GM18526 (cell line): ENCODE results near the gene ERVK3-1.
A peak's percentile ranks its signal among the peaks of the same experiment; 100 is the strongest.

Source experiments
- POLR2A ChIP-seq: IDR thresholded peaks from 3 replicates; pipeline ENCODE4 v1.6.1; 2011; ENCODE audit not compliant: insufficient read length; ENCODE audit errors: extremely low read depth

The ERVK3-1 gene

GRCh38 chr19:58305065-58305931, at the start of gene ERVK3-1:
TSS of gene ERVK3-1 (plus strand) at chr19:58305377. CDS start at chr19:58312169, 6,792 bp downstream.
- TF ChIP-seq POLR2A = peak; percentile 97

GRCh38 chr19:58261600-58261967, 43.6 kb upstream of the ERVK3-1 start:
- no peak for TF ChIP-seq POLR2A

GRCh38 chr19:58261968-58262921, 42.9 kb upstream of the ERVK3-1 start:
- TF ChIP-seq POLR2A = no peak

- no peak for TF ChIP-seq POLR2A
Measured at GRCh38 chr19:58262922-58263296, 42.3 kb upstream of the ERVK3-1 start.

- no peak for TF ChIP-seq POLR2A
Measured at GRCh38 chr19:58265100-58265499, 40.1 kb upstream of the ERVK3-1 start.

- TF ChIP-seq POLR2A = no peak
Measured at GRCh38 chr19:58268344-58268743, 36.8 kb upstream of the ERVK3-1 start.

- no peak for TF ChIP-seq POLR2A
Measured at GRCh38 chr19:58274771-58275201, 30.4 kb upstream of the ERVK3-1 start.

- no peak for TF ChIP-seq POLR2A
Measured at GRCh38 chr19:58275564-58275963, 29.6 kb upstream of the ERVK3-1 start.

GRCh38 chr19:58277197-58277596, 28.0 kb upstream of the ERVK3-1 start:
- TF ChIP-seq POLR2A = no peak

- no peak for TF ChIP-seq POLR2A
Measured at GRCh38 chr19:58277748-58278540, 27.2 kb upstream of the ERVK3-1 start.

- TF ChIP-seq POLR2A = peak; percentile 74
Measured at GRCh38 chr19:58278541-58279041, 26.6 kb upstream of the ERVK3-1 start, which contains the start of gene ZNF8. TSS of gene ZNF8 (plus strand) at chr19:58278955. CDS start at chr19:58279082, 127 bp downstream.

GRCh38 chr19:58279042-58279924, 25.9 kb upstream of the ERVK3-1 start:
- TF ChIP-seq POLR2A = no peak

GRCh38 chr19:58279925-58280316, 25.3 kb upstream of the ERVK3-1 start:
- TF ChIP-seq POLR2A = no peak

- no peak for TF ChIP-seq POLR2A
Measured at GRCh38 chr19:58284199-58284598, 21.0 kb upstream of the ERVK3-1 start.
